GM19043 (cell line): ENCODE data around the gene ELFN2.
"Not testable (repeated sequence)": the region's sequence is repeated elsewhere in the genome, so short reads cannot be mapped to it uniquely, and the experiment has no call there.

Experiments used
- ATAC-seq: cut with Tn5 transposase; IDR thresholded peaks from one replicate; pipeline ENCODE4 v1.9.1; 2021; ENCODE audit warnings: low read depth; ENCODE audit not compliant: unreplicated experiment

The ELFN2 gene

GRCh38 chr22:37427135-37427710 is at the start of gene ELFN2:
TSS of gene ELFN2 (minus strand) at chr22:37427479. CDS start at chr22:37375534, 51,945 bp downstream.
- no peak for ATAC-seq

DNA sequence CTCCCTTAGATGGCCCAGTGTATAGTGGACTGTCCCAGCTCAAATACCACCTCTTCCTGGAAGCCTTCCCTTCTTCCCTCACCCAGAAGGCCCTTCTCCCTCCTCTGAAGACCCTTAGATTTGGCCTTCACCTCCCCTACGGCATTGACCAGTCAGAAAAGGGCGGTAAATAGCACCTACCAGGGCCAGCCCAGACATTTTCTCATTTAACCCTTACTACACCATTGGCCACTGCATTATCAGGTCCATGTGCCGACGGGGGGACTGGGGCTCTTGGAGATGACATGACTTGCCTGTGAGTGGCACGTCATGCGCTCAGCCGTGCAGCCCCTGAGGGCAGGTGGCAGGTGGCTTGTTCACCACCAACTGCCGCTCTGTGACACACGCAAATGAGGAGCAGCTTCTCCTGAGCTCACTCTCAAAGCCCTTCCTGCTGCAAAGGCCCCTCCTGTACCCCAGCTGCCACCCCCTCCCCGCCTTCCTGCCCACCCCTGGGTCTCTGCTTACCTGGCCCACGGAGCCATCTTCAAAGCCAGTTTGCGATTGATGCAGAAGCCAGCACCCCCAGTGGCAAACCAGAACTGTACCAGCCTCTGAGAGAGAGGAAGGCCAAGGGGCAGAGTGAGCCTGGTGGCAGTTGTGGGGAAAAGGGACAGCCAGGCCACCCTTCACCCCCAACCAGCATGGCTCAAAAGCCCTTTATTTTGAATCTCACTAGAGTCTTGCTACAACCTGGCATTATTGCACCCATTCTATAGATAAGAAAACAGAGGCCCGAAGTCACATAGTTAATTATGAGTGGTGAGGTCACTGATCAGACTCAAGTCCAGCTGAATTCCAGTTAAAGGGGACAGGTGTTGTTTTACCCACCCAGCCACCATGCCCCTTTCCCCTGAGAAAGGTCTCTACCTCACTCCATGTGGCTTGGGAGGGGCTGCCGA is 49.4 kb upstream of the ELFN2 start:
- no peak for ATAC-seq

GRCh38 chr22:37474447-37475090 is 47.3 kb upstream of the ELFN2 start:
- no peak for ATAC-seq

GRCh38 chr22:37473437-37473946 is 46.2 kb upstream of the ELFN2 start:
- no peak for ATAC-seq

- ATAC-seq, result no peak
Observed at GRCh38 chr22:37472418-37473006, 45.2 kb upstream of the ELFN2 start.

- ATAC-seq, result no peak
Observed at GRCh38 chr22:37471727-37472417, 44.6 kb upstream of the ELFN2 start.

DNA sequence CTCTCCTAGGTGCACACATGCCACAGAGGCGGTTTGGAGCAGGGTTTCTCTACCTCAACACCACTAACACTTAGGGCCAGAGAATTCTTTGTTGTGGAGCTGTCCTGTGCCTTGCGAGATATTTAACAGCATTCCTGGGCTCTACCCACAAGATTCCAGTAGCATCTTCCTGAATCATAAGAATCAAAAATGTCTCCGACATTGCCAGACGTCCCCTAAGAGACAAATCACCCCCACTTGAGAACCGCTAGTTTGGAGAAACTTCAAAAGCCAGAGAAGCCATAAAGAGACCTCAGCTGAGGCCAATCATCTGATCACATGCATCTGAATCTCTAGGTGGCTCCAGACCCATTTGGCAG is 42.8 kb upstream of the ELFN2 start:
- no peak for ATAC-seq

GRCh38 chr22:37469416-37470086 is 42.3 kb upstream of the ELFN2 start:
- no peak for ATAC-seq

- ATAC-seq, result not testable (repeated sequence)
Observed at GRCh38 chr22:37468201-37468695, 41.0 kb upstream of the ELFN2 start.

DNA sequence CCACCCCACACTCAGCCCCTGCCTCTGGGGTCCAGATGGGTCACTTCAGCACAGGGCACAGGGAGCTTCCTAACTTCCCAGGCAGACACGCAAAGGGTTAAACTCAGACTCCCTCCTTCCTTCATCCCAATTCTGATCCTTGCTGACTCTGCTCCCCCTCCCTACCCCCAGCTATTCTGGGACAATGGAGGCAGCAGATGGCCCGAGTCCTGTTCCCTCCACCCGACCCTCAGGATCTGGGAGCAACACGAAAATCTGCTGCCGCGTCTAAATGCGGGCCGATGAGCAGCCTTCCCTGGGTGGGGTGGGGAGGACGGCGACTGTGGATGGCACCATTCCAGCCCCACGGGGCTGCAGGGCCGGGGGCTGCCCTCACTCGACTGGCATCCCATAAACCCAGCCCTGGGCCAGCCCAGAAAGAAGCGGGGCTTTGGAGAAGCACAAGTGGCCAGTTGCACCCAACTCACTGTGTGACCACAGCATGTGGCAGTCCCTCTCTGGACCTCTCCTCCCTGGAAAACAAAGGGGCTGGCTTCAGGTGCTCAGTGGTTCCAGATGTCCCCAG is 40.2 kb upstream of the ELFN2 start:
- no peak for ATAC-seq

- ATAC-seq, result no peak
Observed at GRCh38 chr22:37464181-37464580, 36.9 kb upstream of the ELFN2 start.

GRCh38 chr22:37462983-37463382 is 35.7 kb upstream of the ELFN2 start:
- no peak for ATAC-seq

- no peak for ATAC-seq
Observed at GRCh38 chr22:37462436-37462835, 35.2 kb upstream of the ELFN2 start.

DNA sequence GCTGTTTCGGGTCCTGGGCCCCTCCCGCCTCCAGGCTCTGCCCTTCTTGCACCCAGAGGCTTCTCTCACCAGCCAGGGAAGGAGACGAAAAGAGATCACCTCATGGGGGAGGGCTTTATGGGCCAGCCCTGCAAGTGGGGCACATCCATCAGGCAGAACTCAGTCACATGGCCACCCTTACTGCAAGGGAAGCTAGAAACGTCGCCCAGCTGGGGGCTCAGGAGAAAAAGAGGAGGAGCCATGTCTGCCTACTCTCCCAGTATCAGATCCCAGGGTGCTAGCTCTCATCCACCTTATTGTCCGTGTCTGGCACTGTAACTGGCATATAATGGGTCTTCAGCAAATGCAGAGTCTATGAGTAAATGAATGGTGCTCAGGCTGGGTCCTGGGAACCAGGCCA is 34.7 kb upstream of the ELFN2 start:
- ATAC-seq, result no peak

DNA sequence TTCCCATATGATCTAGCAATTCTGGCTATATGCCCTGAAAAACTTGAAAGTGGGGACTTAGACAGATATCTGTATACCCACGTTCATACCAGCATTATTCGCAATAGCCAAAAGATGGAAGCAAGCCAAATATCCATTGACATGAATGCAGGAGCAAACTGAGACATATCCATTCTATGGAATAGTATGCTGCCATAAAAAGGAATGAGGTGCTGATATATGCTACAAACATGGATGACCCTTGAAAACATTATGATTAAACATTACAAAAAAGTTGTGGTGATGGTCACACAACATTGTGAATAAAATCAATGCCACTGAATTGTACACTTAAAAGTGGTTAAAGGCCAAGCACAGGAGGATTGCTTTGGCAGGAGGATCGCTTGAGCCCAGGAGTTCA is 33.4 kb upstream of the ELFN2 start:
- no peak for ATAC-seq

DNA sequence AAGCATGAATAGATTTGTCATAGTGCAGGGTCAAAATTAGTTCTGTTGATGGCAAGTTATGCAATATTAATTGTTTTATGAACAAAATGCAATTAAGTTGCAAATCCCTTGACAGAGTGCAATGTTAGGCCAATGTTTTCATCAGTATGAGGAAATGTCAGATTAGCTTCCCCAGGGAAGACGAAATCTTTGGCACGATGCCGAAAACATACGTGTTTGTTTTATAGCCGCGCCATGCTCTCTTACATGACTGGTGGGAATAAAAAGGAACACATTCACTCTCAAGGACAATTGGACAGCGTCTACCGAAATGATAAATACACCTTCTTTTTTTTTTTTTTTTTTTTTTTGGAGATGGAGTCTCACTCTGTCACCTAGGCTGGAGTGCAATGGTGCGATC is 31.9 kb upstream of the ELFN2 start:
- no peak for ATAC-seq

DNA sequence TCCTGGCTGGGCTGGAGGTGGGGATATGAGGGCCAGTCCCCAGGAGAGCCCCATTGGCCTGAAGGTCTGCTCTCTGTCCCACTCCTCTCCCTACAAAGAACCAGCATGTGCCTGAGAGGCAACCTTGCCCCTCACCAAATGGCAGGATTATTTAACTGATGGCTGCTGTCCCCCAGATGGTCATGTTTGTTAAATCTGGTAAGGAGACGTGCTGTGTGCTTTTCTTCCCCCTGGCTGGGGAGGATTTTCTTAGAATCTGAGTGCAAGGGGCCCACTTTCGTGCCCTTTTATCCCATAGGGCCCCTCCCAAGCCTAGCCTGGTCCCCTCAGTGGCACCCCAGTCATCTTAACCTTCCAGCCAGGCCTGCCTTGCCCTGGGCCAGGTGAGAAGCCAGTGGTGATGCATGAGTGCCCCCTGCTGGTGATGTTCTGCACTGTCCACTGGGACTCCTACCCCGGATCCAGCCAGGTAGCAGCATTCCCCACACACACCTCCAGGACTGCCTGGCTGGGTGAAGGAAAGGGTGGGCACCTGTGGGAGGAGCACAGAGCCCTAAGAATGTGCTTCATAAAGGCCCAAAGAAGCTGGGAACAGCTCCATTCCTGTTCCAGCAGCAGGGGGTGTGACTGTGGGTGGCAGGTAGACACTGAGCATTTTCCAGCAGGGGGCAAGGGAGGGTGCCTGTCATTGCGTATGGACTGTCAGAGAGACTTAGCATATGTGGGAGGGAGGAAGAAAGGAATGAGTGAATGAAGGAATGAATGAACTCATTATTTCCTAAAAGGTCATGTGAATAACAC is 30.0 kb upstream of the ELFN2 start:
- ATAC-seq, result no peak

DNA sequence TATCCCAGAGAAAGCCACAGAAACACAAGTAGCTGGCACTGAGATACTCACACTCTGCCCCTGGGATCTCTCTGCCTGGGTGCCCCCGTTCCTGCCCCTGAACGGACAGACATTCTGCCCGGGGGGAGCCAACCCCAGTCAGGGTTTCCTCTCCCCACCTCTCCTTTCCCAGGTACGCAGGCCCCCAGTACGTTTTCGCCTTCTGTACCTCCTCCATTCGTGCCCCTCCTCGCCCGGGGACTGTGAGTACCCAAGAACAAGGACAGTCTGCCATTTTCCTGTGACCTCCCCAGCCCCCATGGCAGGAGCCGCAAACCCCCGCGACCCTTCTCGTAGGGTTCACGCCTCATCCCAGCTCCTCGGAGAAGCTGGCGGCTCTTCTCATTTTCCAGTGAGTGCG is 29.1 kb upstream of the ELFN2 start:
- ATAC-seq, result no peak

- ATAC-seq, result no peak
Observed at GRCh38 chr22:37455896-37456295, 28.6 kb upstream of the ELFN2 start.
